Measurements from ENCODE around the gene PALS1.

DNA sequence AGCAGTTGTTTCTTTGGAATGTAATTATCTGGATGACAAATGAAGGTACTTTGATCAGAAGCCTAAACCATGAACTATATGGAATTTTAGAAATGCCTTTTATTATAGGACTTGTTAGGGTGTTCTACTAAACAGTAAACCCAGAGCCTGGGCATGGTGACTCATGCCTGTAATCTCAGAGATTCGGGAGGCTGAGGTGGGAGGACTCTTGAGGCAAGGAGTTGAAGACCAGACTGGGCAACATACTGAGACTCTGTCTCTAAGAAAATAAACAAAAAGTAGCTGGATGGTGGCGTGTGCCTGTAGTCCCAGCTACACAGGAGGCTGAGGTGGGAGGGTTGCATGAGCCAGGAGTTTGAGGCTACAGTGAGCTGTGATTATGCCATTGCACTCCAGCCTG is 23.9 kb downstream of the PALS1 start:
- TF ChIP-seq, protein P1, sequence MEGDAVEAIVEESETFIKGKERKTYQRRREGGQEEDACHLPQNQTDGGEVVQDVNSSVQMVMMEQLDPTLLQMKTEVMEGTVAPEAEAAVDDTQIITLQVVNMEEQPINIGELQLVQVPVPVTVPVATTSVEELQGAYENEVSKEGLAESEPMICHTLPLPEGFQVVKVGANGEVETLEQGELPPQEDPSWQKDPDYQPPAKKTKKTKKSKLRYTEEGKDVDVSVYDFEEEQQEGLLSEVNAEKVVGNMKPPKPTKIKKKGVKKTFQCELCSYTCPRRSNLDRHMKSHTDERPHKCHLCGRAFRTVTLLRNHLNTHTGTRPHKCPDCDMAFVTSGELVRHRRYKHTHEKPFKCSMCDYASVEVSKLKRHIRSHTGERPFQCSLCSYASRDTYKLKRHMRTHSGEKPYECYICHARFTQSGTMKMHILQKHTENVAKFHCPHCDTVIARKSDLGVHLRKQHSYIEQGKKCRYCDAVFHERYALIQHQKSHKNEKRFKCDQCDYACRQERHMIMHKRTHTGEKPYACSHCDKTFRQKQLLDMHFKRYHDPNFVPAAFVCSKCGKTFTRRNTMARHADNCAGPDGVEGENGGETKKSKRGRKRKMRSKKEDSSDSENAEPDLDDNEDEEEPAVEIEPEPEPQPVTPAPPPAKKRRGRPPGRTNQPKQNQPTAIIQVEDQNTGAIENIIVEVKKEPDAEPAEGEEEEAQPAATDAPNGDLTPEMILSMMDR (IDR thresholded peaks at IDR 0.05; ENCODE audit: insufficient read depth, low read length, poor library complexity, severe bottlenecking) = no peak
- no peak for TF ChIP-seq EZH2phosphoT487 (conservative IDR thresholded peaks at IDR 0.05; ENCODE audit: low read length)

Data from SU-DHL-6 (cell line).